ENCODE results near the gene NADK2. TPM values are rescaled to one million over a fixed set of nuclear protein-coding genes. Genes with fewer than 3 reads are reported as not detected.
A peak's percentile ranks its signal among the peaks of the same experiment; 100 is the strongest.

NADK2 gene
- total and polyA plus RNA-seq, 4 donors = 73.6 to 178 (median 88.0) TPM

- Histone ChIP-seq H3K27me3 (ENCODE audit: control insufficient read depth in 4 of 4, insufficient read depth in 4 of 4, low read length in 3 of 4) (no peaks in the 10 kb centered on the region), H3K27ac (ENCODE audit: low read depth in 1 of 2, low read length in 2 of 2) (peak overlapping the region; percentile 98 to 99), H3K9ac (ENCODE audit: low read depth in 1 of 2, low read length in 2 of 2) (no peak overlapping the region), H3K4me3 (ENCODE audit: low read depth in 1 of 3, low read length in 3 of 3) (no peak overlapping the region), H3K9me3 (ENCODE audit: control insufficient read depth in 4 of 4, low read length in 3 of 4) (no peaks in the 10 kb centered on the region), H3K4me1 (ENCODE audit: control insufficient read depth in 4 of 4, insufficient read depth in 4 of 4, low read length in 3 of 4) (peaks cover 0 to 17% (median 7%) of the 10 kb centered on the region in 4 donors), H3K36me3 (ENCODE audit: control insufficient read depth in 4 of 4, insufficient read depth in 3 of 4, low read depth in 1 of 4, low read length in 3 of 4) (no peaks in the 10 kb centered on the region)
- no peak for DNase-seq (ENCODE audit: low spot score)
- WGBS = 72% methylated on average over 3 of the region's 3 CpGs
- no peak for TF ChIP-seq MAX (IDR thresholded peaks at IDR 0.05)
- no peak for TF ChIP-seq RXRA (IDR thresholded peaks at IDR 0.05)
- TF ChIP-seq ATF3 (IDR thresholded peaks at IDR 0.05) = no peak
- TF ChIP-seq FOXA2 (IDR thresholded peaks at IDR 0.05) = no peak
- no peak for TF ChIP-seq FOXA1 (IDR thresholded peaks at IDR 0.05)
- TF ChIP-seq TAF1 (conservative IDR thresholded peaks at IDR 0.05) = no peak
- TF ChIP-seq RAD21 (IDR thresholded peaks at IDR 0.05) = no peak
Observed at GRCh38 chr5:36244076-36244475, 2.4 kb upstream of the NADK2 start.

- peak overlapping the region; percentile 98 to 99 for H3K27ac ChIP-seq (ENCODE audit: low read depth in 1 of 2, low read length in 2 of 2)
- H3K36me3 ChIP-seq (ENCODE audit: control insufficient read depth in 4 of 4, insufficient read depth in 3 of 4, low read depth in 1 of 4, low read length in 3 of 4) = no peaks in the 10 kb centered on the region
- peak overlapping the region in 1 of 2 donors; percentile 25 for H3K9ac ChIP-seq (ENCODE audit: low read depth in 1 of 2, low read length in 2 of 2)
- no peaks in the 10 kb centered on the region for H3K27me3 ChIP-seq (ENCODE audit: control insufficient read depth in 4 of 4, insufficient read depth in 4 of 4, low read length in 3 of 4)
- peak overlapping the region in 1 of 3 donors; percentile 70 for H3K4me3 ChIP-seq (ENCODE audit: low read depth in 1 of 3, low read length in 3 of 3)
- TF ChIP-seq RXRA (IDR thresholded peaks at IDR 0.05) (no peak), ATF3 (IDR thresholded peaks at IDR 0.05) (no peak), SP1 (IDR thresholded peaks at IDR 0.05) (no peak), HNF4A (conservative IDR thresholded peaks at IDR 0.05) (no peak), RAD21 (IDR thresholded peaks at IDR 0.05) (no peak), FOXA2 (IDR thresholded peaks at IDR 0.05) (no peak), HNF4G (IDR thresholded peaks at IDR 0.05) (no peak), REST (IDR thresholded peaks at IDR 0.05) (no peak), GABPA (IDR thresholded peaks at IDR 0.05 in 1 of 2, conservative IDR thresholded peaks at IDR 0.05 in 1 of 2) (no peak), FOXA1 (IDR thresholded peaks at IDR 0.05) (no peak), MAX (IDR thresholded peaks at IDR 0.05) (no peak), JUND (IDR thresholded peaks at IDR 0.05) (no peak), NR2F2 (IDR thresholded peaks at IDR 0.05) (no peak), CTCF (IDR thresholded peaks at IDR 0.05; ENCODE audit: low read depth, low read length, missing input control) (no peak), YY1 (IDR thresholded peaks at IDR 0.05) (no peak), TAF1 (conservative IDR thresholded peaks at IDR 0.05) (no peak), ZBTB33 (IDR thresholded peaks at IDR 0.05) (no peak)
- no peak for DNase-seq (ENCODE audit: low spot score)
- H3K9me3 ChIP-seq (ENCODE audit: control insufficient read depth in 4 of 4, low read length in 3 of 4) = no peaks in the 10 kb centered on the region
- 75% methylated on average over 1 of the region's 1 CpG for WGBS
- H3K4me1 ChIP-seq (ENCODE audit: control insufficient read depth in 4 of 4, insufficient read depth in 4 of 4, low read length in 3 of 4) = peaks cover 0 to 20% (median 9%) of the 10 kb centered on the region in 4 donors
Observed at GRCh38 chr5:36243653-36244052, 1.9 kb upstream of the NADK2 start.
